ENCODE results near the gene SFXN3.

DNA sequence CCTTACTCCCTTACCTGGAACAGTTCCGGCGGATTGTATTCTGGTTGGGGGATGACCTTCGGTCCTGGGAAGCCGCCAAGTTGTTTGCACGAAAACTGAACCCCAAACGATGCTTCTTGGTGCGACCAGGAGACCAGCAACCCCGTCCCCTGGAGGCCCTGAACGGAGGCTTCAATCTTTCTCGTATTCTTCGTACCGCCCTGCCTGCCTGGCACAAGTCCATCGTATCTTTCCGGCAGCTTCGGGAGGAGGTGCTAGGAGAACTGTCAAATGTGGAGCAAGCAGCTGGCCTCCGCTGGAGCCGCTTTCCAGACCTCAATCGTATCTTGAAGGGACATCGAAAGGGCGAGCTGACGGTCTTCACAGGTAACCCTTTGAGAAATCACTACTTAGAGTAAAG, 41.9 kb upstream of the SFXN3 start:
- TF ChIP-seq, protein P1, sequence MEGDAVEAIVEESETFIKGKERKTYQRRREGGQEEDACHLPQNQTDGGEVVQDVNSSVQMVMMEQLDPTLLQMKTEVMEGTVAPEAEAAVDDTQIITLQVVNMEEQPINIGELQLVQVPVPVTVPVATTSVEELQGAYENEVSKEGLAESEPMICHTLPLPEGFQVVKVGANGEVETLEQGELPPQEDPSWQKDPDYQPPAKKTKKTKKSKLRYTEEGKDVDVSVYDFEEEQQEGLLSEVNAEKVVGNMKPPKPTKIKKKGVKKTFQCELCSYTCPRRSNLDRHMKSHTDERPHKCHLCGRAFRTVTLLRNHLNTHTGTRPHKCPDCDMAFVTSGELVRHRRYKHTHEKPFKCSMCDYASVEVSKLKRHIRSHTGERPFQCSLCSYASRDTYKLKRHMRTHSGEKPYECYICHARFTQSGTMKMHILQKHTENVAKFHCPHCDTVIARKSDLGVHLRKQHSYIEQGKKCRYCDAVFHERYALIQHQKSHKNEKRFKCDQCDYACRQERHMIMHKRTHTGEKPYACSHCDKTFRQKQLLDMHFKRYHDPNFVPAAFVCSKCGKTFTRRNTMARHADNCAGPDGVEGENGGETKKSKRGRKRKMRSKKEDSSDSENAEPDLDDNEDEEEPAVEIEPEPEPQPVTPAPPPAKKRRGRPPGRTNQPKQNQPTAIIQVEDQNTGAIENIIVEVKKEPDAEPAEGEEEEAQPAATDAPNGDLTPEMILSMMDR (IDR thresholded peaks at IDR 0.05; ENCODE audit: insufficient read depth, low read length, poor library complexity, severe bottlenecking) = no peak
- no peak for TF ChIP-seq EZH2phosphoT487 (conservative IDR thresholded peaks at IDR 0.05; ENCODE audit: low read length)
